NCI-H446 treated with DMSO at 0.1 percent for 48 hours (cell line): ENCODE data around the gene SYMPK.

Source experiments
- DNase-seq: peaks from one replicate; lab custom pipeline; 2025; lab: John Stamatoyannopoulos, UW

Gene SYMPK

GRCh38 chr19:45866400-45867176, 3.6 kb upstream of the SYMPK start:
- DNase-seq = no peak

DNA sequence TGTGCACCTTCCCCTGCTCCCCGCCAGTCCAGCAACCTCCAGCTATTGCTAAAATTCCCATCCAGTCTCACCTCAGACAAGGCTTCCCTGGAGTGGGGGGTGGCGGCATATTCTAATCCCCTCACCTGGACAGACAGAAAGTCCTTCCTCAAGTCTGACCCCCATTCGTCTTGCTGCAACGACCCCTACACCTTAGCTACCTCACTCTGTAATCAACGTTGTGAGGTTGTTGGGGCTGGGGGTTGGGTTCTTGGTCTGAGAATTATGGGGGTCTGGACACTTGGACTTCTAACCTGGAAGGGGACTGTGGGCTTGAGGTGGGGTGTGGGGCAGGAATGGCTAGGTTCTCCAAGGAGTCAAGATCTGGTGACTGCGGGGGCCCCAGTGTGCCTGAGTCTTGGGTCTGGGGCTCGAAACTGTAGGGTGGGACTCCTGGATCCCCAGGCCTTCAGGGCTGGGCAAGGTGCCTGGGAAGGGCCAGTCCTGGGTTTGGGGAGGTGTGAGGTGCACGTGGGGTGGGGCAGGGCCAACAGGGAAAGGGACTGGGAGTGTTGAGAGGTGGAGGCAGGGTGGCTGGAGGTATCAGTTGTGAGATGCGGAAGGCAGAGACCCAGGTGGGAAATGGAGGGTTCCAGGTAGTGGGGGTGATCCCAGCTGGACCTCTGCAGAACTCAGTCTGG, 2.5 kb upstream of the SYMPK start:
- DNase-seq = no peak

DNA sequence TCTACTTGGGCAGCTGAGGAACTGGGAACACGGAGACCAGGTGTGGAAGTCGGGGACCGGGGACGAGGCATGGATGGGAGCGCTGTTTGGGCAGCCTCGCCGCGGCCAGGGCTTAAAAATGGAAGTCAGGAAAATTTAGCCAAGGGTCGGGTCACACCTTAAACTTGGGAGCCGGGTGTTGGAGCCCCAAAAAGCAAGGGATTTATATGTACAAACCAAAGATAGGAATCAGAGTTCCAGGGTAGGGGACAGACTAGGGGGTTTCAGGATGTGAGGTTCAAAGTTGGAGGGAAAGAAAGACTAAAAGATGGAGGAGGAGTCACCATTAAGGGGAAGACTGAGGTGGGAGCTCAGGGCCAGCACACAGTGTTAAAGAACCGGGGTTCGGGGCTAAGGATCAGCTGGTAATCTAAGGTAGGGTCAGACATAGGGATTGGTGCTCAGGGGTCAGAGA, 1.7 kb upstream of the SYMPK start:
- DNase-seq = no peak

DNA sequence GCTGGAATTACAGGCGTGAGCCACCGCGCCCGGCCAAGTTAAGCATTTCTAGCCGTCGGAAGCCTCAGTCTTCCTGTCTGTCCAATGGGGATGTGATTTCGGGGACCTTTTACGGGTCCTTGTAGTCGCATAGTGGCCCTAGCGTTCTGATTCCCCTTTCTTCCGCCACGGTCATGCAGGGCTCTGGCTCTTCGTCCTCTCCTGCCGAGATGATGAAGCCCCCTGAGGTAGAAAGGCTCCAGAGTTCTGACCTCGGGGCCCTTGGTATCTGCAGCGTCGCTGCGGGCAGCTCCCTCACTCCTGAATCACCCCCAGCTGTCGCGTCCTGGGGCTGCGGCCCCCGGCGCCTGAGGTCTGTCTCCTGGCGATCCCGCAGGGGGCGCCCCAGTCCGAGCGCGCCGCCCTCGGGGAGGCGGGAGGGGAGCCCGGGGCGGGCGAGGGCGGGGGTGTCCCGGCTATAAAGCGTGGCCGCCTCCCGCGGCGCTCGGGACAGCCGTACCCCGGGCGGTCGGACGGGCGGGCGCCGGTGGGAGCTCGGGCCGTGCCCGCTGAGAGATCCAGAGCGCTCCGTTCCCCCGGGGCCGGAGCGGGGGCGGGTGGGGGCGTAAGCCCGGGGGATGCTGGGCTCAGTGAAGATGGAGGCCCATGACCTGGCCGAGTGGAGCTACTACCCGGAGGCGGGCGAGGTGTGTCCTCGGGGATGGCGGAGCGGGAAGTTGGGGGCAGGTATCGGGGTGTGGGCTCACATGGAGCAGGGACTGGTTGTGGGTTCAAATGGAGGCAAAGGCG, 1.1 kb upstream of the SYMPK start, which contains the start of gene FOXA3:
TSS of gene FOXA3 (plus strand) at position 487 of the 789 bp plus-strand sequence. CDS start at position 618, 131 bp downstream.
- DNase-seq = no peak

DNA sequence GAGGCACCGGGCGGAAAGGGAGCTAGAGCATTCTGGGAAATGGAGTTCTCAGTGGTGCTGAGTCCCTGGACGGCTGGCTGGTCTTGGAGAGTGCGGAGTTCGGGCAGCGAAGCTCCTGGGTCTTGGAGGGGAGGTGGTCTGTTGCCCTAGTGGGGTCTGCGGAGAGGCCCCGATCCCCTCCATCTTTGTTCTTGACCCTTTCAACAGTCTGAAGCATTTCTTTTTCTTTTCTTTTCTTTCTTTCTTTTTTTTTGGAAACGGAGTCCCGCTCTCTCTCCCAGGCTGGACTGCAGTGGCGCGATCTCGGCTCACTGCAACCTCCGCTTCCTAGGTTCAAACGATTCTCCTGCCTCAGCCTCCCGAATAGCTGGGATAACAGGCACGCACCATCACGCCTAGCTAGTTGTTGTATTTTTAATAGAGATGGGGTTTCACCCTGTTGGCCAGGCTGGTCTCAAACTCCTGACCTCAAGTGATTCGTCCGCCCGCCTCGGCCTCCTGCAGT, 440 bp upstream of the SYMPK start:
- DNase-seq = no peak

- DNase-seq = no peak
Observed at GRCh38 chr19:45862271-45862563, 730 bp downstream of the SYMPK start.

DNA sequence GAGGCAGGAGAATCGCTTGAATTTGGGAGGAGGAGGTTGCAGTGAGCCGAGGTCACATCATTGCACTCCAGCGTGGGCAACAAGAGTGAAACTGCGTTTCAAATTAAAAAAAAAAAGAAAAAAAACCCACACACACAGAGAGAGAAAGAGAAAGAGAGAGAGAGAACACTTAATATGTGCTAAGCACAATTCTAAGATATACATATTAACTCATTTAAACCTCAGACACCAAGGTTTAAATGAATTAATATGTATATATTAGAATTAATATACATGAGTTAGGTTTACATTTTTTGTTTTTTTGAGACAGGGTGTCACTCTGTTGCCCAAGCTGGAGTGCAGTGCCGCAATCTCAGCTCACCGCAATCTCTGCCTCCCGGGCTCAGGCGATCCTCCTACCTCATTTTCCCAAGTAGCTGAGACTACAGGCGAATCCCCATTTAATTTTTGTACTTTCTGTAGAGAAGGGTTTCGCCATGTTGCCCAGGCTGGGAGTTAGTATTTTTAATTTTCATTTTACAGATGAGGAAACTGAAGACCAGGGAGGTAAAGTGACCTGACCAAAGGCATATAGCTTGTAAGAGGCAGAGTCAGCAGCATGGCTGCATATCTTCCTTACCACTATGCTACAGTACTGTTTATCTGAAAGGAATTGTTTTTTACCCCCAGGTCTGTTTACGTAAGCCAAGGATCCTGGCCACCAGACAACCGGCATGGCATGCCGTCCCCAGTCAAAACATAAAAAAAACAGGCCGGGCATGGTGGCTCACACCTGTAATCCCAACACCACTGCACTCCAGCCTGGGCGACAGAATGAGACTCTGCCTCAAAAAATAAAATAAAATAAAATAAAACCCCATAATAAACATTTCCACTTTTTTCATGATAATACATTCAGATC, 2.3 kb downstream of the SYMPK start:
- no peak for DNase-seq

DNA sequence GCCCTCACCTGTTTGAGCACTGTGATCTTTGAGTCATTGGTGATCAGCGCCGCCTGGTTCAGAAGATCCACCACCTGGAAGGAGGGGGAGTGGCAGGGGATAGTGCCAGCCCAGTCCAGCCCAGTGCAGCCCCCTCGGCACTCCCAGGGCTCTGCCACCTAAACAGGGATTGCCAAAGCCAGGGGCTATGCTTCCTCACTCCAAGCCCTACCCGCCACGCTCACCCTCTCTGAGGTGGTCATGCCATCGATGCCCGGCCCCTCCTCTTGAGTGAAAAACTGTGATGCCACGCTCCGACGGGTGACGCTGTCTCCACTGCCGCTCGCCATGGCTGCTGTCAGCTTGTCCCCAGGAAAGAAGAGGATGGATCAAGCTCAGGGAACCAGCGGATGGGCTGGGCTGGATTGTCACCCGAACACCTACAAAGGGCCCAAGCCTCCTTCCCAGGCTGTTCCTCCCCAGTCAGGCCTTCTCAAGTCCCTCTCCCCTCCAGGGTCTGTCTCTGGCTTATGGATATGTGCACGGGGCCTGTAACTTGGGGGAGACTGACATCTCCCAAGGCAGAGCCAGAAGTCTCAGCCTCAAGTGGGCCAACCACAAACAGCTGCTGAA, 8.7 kb downstream of the SYMPK start:
- no peak for DNase-seq

GRCh38 chr19:45852983-45853382, 10.0 kb downstream of the SYMPK start:
- no peak for DNase-seq

DNA sequence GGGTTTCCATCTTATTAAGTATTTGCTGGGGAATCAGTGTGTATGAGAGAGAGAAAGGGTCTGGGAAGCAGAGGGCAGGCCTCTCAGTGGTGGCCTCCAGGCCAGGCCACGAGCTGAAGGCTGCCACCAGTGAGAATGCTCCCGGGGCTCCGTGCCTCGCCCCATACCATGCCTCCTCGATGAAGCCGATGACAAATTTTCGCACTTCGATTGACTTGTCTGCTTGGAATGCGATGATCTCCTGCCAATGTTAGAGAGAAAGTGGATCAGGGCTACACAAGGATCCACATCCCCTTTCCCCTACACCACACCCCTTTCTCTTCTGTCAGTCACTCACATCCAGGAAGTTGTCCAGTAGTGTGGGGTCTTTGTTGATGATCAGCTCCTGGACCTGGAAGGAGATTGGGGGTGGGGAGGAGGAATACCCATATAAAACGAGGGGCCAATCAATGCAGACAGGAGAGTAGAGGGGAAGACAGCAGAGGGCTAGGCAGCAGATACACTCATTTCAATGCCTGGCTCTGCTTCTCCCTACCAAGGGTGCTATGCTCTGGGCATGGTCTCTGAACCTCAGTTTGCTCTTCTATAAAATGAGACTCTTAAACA, 10.7 kb downstream of the SYMPK start:
- DNase-seq = no peak

DNA sequence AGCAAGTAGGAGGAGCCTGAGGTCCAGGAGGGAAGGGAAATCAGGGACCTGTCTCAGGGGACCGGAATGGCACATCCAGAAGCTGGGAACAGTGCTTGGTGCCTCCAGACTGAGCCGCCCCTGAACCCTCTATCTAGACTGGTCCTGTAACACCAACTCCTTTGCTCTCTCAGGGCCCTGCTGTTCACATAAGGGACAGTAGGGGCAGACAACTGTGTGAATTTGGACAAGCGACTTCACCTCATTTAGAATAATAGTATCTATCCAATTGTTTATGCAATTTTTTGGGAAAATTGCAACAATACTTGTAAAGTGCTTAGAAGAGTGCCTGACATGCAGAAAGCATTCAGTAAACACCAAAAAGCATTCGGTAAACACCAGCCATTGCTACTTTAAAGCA, 14.0 kb downstream of the SYMPK start:
- DNase-seq = no peak

DNA sequence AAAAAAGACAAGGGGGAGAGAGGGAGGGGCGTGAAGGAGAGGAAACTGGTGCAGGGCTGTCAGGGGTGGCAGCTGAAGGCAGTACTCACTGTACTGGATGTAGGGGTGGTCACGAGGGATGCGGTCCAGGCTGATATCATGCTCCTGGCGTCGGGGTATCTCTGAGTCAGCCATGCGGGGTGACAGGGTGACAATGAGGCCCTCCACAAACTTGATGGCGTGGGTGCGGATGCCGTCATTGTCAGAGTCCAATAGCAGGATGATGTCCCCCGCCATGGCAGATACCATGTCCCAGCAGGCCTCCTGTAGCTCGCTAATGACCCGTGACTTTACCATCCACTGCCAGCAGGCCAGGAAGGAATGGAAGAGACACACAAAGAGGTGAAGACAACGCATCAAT, 15.3 kb downstream of the SYMPK start:
- no peak for DNase-seq

- DNase-seq = no peak
Observed at GRCh38 chr19:45842198-45842597, 20.7 kb downstream of the SYMPK start.

GRCh38 chr19:45834970-45835369, 28.0 kb downstream of the SYMPK start:
- no peak for DNase-seq

- no peak for DNase-seq
Observed at GRCh38 chr19:45828945-45829344, 34.0 kb downstream of the SYMPK start.

GRCh38 chr19:45828523-45828922, 34.4 kb downstream of the SYMPK start:
- DNase-seq = no peak

DNA sequence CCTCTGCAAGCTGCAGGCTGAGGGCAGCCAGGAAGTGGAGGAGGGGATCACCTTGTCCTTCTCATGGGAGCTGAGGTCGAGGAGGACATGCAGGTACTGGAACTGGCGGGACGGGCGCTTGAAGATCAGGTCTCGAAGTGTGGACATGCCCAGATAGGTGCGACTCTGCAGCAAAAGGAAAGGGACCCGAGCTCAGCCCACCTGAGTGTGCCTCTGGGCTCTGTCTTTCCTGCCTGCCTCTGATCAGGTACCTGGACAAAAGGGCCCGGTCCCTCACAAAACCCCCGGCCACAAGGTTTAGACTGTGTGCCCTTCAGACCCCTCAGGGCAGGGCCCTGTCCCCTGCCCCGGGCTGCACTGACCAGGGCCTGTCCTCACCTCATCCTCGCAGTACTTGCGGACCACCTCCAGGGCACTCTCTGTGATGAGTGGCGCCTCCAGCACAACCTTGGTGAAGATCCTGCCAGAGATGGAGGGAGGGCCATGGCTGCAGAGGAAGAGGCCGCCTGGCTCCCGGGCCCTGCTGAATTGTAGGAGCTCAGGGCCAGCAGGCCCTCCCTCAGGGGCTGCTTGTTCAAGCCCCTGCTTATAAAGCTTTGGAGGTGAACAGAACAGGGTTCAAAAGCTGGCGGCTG, 35.4 kb downstream of the SYMPK start:
- DNase-seq = no peak

- DNase-seq = no peak
Observed at GRCh38 chr19:45826934-45827333, 36.0 kb downstream of the SYMPK start.

GRCh38 chr19:45825917-45826893, 36.7 kb downstream of the SYMPK start:
- no peak for DNase-seq
